Gastrocnemius medialis (tissue), 4 donors: ENCODE data around the gene LAP3. TPM values are rescaled to one million over a fixed set of nuclear protein-coding genes. Genes with fewer than 3 reads are reported as not detected.

Experiments used
- ATAC-seq, 2 donors: fragments of 150-250 bp; one replicate each; pipeline ENCODE4 v1.9.1; 2016
- DNase-seq, 2 donors: peaks; one replicate each; pipeline ENCODE4 v3.0.0-alpha.2; 2019
- H3K27ac ChIP-seq, 4 donors: fragments of 200-600 bp; sonication (generic); 1 replicate in 1 of 4; 2 replicates in 3 of 4; pipeline ENCODE4 v1.5.1; 2016 to 2018; ENCODE audit warnings: mild to moderate bottlenecking in 2 of 4, moderate library complexity in 1 of 4
- H3K27me3 ChIP-seq, 3 donors: fragments of 200-600 bp; sonication (generic) in 2 of 3; 1 replicate in 1 of 3; 2 replicates in 2 of 3; pipeline versions ENCODE4 v1.5.1 to v1.6.0; 2016 to 2019; ENCODE audit warnings: mild to moderate bottlenecking in 1 of 3, moderate library complexity in 1 of 3
- H3K36me3 ChIP-seq, 2 donors: fragments of 200-600 bp; sonication (generic) in 1 of 2; one replicate each; pipeline ENCODE4 v1.5.1; 2017 to 2018
- H3K4me1 ChIP-seq, 2 donors: fragments of 200-600 bp; sonication (generic) in 1 of 2; one replicate each; pipeline ENCODE4 v1.5.1; 2016 to 2017; ENCODE audit warnings: mild to moderate bottlenecking in 2 of 2
- H3K4me3 ChIP-seq, 4 donors: fragments of 200-600 bp; sonication (generic) in 3 of 4; 1 replicate in 1 of 4; 2 replicates in 3 of 4; pipeline ENCODE4 v1.5.1; 2016 to 2019; ENCODE audit warnings: mild to moderate bottlenecking in 2 of 4
- H3K9me3 ChIP-seq, 3 donors: fragments of 200-600 bp; sonication (generic) in 2 of 3; 1 replicate in 1 of 3; 2 replicates in 2 of 3; pipeline ENCODE4 v1.5.1; 2016 to 2019
- POLR2A ChIP-seq, 2 donors: fragments of 450-650 bp; IDR thresholded peaks; one replicate each; pipeline ENCODE4 v1.6.1; 2017; ENCODE audit warnings: antibody characterized with exemption in 2 of 2, mild to moderate bottlenecking in 2 of 2, moderate library complexity in 2 of 2
- in situ Hi-C, 4 donors: fragments of 200-750 bp; cut with MboI; loops; one replicate each; pipeline versions ENCODE4 v1.15.0 to v1.8.0; 2017; ENCODE audit warnings: low sequenced_read_pairs in 4 of 4
- intact Hi-C: fragments of 100-400 bp; cut with DNase I; formaldehyde crosslinking; loops from one replicate; pipeline ENCODE4 v1.15.1; 2023; ENCODE audit warnings: low total_unique reads
- total RNA-seq, 4 donors: library from RNA; depleted of rRNA; stranded (reverse); fragments of >200 nt; gene quantifications; one replicate each; pipeline versions ENCODE4 v1.1.0 to v1.2.3, GENCODE V29; 2016
- TF ChIP-seq, protein P1 (sequence below), 5 experiments: fragments of 450-650 bp in 3 of 5; fragments of 200-600 bp in 2 of 5; sonication (generic) in 2 of 5; IDR thresholded peaks in 4 of 5; conservative IDR thresholded peaks in 1 of 5; 1 replicate in 4 of 5; 2 replicates in 1 of 5; pipeline ENCODE4 v1.5.1; 2016 to 2019; ENCODE audit warnings: antibody characterized with exemption in 5 of 5, mild to moderate bottlenecking in 3 of 5, moderate library complexity in 3 of 5

Gene LAP3
- total RNA-seq, 4 donors from 2014 or later, result 63.7 to 85.2 (median 76.5) TPM

GRCh38 chr4:17639136-17639535 is 62.1 kb downstream of the LAP3 start:
- Histone ChIP-seq H3K4me3 (no peak overlapping the region), H3K27ac (peak overlapping the region in 1 of 4 donors; percentile 8), H3K9me3 (no peaks in the 10 kb centered on the region), H3K36me3 (peaks cover 0 to 19% of the 10 kb centered on the region in 2 donors), H3K27me3 (no peaks in the 10 kb centered on the region), H3K4me1 (peaks cover 0 to 5% of the 10 kb centered on the region in 2 donors)
- intact Hi-C loops (loop anchor here (5.0 kb wide), 1 partner anchor 168 kb away; no protein-coding TSS in a partner anchor), in situ Hi-C loops (loop anchor here (5.0 to 10.0 kb wide), 3 partner anchors 84 to 94 kb away; no protein-coding TSS in a partner anchor)
- ATAC-seq (no peak), DNase-seq (no peak)
- TF ChIP-seq, protein P1, sequence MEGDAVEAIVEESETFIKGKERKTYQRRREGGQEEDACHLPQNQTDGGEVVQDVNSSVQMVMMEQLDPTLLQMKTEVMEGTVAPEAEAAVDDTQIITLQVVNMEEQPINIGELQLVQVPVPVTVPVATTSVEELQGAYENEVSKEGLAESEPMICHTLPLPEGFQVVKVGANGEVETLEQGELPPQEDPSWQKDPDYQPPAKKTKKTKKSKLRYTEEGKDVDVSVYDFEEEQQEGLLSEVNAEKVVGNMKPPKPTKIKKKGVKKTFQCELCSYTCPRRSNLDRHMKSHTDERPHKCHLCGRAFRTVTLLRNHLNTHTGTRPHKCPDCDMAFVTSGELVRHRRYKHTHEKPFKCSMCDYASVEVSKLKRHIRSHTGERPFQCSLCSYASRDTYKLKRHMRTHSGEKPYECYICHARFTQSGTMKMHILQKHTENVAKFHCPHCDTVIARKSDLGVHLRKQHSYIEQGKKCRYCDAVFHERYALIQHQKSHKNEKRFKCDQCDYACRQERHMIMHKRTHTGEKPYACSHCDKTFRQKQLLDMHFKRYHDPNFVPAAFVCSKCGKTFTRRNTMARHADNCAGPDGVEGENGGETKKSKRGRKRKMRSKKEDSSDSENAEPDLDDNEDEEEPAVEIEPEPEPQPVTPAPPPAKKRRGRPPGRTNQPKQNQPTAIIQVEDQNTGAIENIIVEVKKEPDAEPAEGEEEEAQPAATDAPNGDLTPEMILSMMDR (IDR thresholded peaks at IDR 0.05 in 4 of 5, conservative IDR thresholded peaks at IDR 0.05 in 1 of 5), result no peak
- no peak for TF ChIP-seq POLR2A (IDR thresholded peaks at IDR 0.05)

DNA sequence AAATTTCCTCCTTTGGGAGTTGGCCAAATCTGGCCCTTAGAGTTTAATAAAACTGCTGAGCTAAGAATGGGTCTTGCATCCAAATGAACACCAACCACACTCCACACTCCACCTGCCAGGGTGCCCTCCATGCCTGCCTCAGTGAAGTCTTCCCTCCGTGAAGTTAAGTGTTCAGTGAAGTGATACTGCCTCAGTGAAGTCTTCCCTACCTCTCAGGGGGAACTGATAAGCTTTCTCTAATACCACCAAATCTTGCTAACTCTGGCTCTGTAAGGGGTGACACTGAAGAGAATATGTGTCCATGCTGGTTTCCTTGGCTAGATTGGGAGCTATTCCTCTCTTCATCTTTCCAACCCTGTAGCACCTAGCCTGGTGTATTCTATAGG is 65.4 kb downstream of the LAP3 start:
- intact Hi-C loops (no loop called here), in situ Hi-C loops (no loop called here)
- Histone ChIP-seq H3K27me3 (no peaks in the 10 kb centered on the region), H3K27ac (no peak overlapping the region), H3K9me3 (no peaks in the 10 kb centered on the region), H3K4me1 (peaks cover 0 to 5% of the 10 kb centered on the region in 2 donors), H3K36me3 (no peaks in the 10 kb centered on the region), H3K4me3 (no peak overlapping the region)
- ATAC-seq, result peak in 1 of 2 donors; percentile 6
- TF ChIP-seq POLR2A (IDR thresholded peaks at IDR 0.05), result no peak
- TF ChIP-seq, protein P1 (IDR thresholded peaks at IDR 0.05 in 4 of 5, conservative IDR thresholded peaks at IDR 0.05 in 1 of 5), result no peak
- DNase-seq, result no peak

- intact Hi-C loops, result no loop called here
Observed at GRCh38 chr4:17646693-17647092, 69.7 kb downstream of the LAP3 start.

GRCh38 chr4:17647176-17647806 is 70.3 kb downstream of the LAP3 start:
- DNase-seq (no peak), ATAC-seq (no peak)
- no peak overlapping the region for H3K27ac ChIP-seq
- H3K4me1 ChIP-seq, result peaks cover 6% of the 10 kb centered on the region in 2 donors
- H3K9me3 ChIP-seq, result no peaks in the 10 kb centered on the region
- intact Hi-C loops (no loop called here), in situ Hi-C loops (no loop called here)
- no peak for TF ChIP-seq POLR2A (IDR thresholded peaks at IDR 0.05)
- TF ChIP-seq, protein P1 (IDR thresholded peaks at IDR 0.05 in 4 of 5, conservative IDR thresholded peaks at IDR 0.05 in 1 of 5), result no peak
- H3K4me3 ChIP-seq, result no peak overlapping the region
- H3K27me3 ChIP-seq, result no peaks in the 10 kb centered on the region
- H3K36me3 ChIP-seq, result no peaks in the 10 kb centered on the region

More at GRCh38 chr4:17646693-17647092, 69.7 kb downstream of the LAP3 start:
- ATAC-seq (peak in 1 of 2 donors; percentile 10), DNase-seq (no peak)
- TF ChIP-seq, protein P1 (IDR thresholded peaks at IDR 0.05 in 4 of 5, conservative IDR thresholded peaks at IDR 0.05 in 1 of 5), result no peak
- TF ChIP-seq POLR2A (IDR thresholded peaks at IDR 0.05), result no peak
- Histone ChIP-seq H3K36me3 (no peaks in the 10 kb centered on the region), H3K27me3 (no peaks in the 10 kb centered on the region), H3K27ac (no peak overlapping the region), H3K9me3 (no peaks in the 10 kb centered on the region), H3K4me1 (peaks cover 6% of the 10 kb centered on the region in 2 donors), H3K4me3 (no peak overlapping the region)
- in situ Hi-C loops, result no loop called here
